ENCODE results near the gene RIPOR2.

DNA sequence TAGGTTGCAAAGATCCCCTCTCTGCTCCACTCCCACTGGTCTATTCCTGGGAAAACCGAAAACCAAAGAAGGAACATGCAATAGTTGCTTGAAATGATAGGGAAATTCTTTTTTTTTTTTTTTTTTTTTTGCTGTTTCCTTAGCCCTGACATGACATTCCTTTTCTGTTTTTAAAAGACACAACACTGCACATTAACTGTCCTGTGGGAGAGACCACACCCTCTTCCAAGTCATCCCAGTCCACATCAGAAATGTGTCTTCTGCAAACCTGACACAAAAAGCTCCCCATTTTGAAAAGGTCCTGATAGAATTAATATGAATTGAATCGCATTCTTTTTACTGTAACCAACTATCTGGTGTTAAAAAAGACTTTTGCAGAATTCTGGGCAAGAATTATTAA, 43.4 kb upstream of the RIPOR2 start:
- TF ChIP-seq POLR2AphosphoS5 (IDR thresholded peaks at IDR 0.05; ENCODE audit: borderline replicate concordance, low read depth, low read length) (no peak), FOXP2 (optimal IDR thresholded peaks at IDR 0.05; ENCODE audit: control extremely low read depth, extremely low read length, insufficient read depth) (no peak), EZH2 (IDR thresholded peaks at IDR 0.05) (no peak)
